ENCODE results near the gene ZNF14.

- TF ChIP-seq CTCF (IDR thresholded peaks at IDR 0.05 in 4 of 5, conservative IDR thresholded peaks at IDR 0.05 in 1 of 5) (no peak), POLR2A (IDR thresholded peaks at IDR 0.05) (no peak)
Measured at GRCh38 chr19:19674315-19674714, 58.6 kb downstream of the ZNF14 start.

All from gastrocnemius medialis (tissue), 4 donors.